Testis (tissue), 2 donors: ENCODE data around the gene SMPDL3A.

Experiments used
- POLR2A ChIP-seq: fragments of 450-650 bp; IDR thresholded peaks from one replicate; pipeline ENCODE4 v1.6.1; 2017; ENCODE audit warnings: antibody characterized with exemption, mild to moderate bottlenecking, moderate library complexity
- TF ChIP-seq, protein P1 (sequence below), 3 experiments: fragments of 450-650 bp in 2 of 3; fragments of 200-600 bp in 1 of 3; sonication (generic) in 1 of 3; IDR thresholded peaks; one replicate each; pipeline ENCODE4 v1.5.1; 2016 to 2019; ENCODE audit warnings: antibody characterized with exemption in 3 of 3, mild to moderate bottlenecking in 2 of 3, moderate library complexity in 1 of 3

GRCh38 chr6:122839472-122839871, 50.4 kb downstream of the SMPDL3A start:
- TF ChIP-seq, protein P1, sequence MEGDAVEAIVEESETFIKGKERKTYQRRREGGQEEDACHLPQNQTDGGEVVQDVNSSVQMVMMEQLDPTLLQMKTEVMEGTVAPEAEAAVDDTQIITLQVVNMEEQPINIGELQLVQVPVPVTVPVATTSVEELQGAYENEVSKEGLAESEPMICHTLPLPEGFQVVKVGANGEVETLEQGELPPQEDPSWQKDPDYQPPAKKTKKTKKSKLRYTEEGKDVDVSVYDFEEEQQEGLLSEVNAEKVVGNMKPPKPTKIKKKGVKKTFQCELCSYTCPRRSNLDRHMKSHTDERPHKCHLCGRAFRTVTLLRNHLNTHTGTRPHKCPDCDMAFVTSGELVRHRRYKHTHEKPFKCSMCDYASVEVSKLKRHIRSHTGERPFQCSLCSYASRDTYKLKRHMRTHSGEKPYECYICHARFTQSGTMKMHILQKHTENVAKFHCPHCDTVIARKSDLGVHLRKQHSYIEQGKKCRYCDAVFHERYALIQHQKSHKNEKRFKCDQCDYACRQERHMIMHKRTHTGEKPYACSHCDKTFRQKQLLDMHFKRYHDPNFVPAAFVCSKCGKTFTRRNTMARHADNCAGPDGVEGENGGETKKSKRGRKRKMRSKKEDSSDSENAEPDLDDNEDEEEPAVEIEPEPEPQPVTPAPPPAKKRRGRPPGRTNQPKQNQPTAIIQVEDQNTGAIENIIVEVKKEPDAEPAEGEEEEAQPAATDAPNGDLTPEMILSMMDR (IDR thresholded peaks at IDR 0.05) = peak in 2 of 3 experiments; percentile 70 to 73
- no peak for TF ChIP-seq POLR2A
